Stimulated activated CD8-positive, alpha-beta memory T cell treated with anti-CD3 and anti-CD28 coated beads, Interleukin-12 subunit alpha, Interleukin-12 subunit beta, amount 100 ng/mL, for 4 hours (primary cell): Measurements from ENCODE around the gene COL5A2.

Source experiments
- DNase-seq: peaks from one replicate; pipeline ENCODE4 v3.0.0-alpha.2; 2020; ENCODE audit warnings: low read depth

The COL5A2 gene

DNA sequence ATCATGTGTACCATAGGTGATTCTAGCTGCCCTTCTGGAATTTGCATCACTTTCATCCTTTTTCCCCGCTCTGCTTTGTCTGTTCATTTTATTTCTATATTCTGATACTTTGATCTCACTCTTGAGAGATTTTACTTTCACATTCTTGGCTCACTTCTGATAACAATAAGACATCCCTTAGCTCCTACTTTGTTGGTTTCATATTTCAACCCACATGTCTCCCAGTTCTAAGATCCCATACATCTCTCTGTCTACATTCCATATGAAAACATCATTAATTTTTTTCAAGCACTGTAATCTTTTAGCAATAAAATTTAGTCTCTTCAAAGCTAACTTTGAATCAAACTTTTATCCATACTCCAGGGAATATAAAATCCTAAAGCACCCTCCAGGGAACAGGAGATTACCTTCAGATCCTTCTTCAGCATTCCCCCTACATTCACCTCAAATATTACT lies 129.8 kb downstream of the COL5A2 start:
- DNase-seq: no peak

DNA sequence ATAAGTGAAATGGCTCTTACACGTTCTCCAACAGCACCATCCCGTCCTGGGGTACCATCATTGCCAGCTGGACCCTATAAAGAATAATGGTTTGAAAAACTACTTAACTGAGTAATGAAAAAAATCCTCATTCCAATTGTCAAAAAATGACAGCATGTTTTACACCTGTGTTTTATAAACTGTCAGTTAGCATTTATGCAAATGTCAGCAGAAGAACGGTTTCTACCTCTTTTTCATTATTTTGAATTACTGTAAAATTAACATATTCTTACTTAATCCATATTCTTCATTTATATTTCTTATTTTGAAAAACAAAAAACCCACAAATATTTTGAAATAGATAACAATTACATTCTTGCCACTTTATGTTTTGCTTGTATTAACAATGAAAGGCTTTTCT lies 131.4 kb downstream of the COL5A2 start:
- DNase-seq: no peak

DNA sequence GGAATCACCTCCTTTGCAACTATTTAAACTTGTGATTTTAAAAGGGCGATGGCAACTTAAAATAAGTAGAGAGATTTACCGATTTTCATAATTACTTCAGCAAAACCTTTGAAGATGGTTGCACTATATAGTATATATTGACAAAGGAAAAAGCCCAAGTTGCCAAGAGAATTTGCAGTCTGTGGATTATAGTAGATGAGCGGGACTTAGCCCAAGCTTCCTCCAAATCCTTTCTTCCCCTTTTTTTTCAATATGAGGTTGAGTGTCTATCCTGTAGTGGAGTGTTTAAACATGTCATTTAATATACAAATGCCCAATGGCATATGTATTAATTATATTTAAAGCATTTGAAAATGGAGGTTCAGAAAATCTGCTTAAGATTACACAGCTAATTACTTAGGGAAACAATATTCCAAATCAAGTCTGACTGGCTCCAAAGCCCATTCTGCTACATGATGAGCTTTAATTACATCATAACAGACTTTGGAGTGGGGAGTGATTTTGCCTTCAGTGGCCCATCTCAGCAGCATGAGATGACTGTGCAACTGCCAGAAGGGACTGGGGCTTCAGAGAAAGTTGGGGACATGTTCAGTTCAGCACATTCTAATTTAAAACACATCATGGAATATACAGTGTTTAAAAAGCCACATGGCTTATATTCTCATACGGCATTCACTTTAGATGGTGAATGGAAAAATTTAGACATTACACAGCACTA lies 132.2 kb downstream of the COL5A2 start:
- no peak for DNase-seq

DNA sequence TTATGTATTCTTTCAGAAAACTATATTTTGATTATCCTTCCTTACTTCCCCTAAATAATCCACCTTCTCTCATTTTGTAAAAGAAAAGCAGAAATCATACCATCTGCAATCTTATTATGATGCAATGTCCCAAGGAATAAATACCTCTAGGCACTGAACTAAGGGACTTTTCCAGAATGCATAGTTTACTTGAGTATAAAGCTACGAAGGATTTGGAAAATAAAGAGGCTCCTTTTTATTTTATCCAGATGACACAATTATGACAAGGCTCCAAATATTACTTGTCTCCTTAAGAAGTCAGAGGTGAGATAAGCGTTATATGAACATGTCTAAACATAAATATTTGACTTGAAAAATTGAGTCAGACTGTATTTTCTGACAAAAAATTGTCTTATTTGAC lies 133.2 kb downstream of the COL5A2 start:
- no peak for DNase-seq

GRCh38 chr2:189045836-189046235 lies 133.7 kb downstream of the COL5A2 start:
- DNase-seq: no peak

DNA sequence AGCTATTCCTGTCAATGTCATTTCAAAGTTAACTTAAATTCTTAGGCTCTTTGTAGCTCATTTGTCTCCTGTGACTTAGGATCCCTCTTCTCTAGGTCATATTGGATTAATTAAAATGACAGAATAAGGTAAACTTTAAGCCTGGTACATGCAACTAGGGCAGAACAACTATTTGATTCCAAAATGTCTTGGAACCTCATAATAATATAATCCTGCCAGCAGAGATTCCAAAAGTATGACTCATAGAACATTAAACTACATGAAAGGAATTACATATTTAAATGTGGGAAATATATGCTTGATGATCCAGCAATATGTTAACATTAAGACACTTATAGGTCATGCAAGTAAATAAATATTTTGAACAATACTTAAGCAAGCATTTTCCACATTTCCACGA lies 142.0 kb downstream of the COL5A2 start:
- DNase-seq: no peak

GRCh38 chr2:189024901-189025618 lies 154.5 kb downstream of the COL5A2 start:
- no peak for DNase-seq

DNA sequence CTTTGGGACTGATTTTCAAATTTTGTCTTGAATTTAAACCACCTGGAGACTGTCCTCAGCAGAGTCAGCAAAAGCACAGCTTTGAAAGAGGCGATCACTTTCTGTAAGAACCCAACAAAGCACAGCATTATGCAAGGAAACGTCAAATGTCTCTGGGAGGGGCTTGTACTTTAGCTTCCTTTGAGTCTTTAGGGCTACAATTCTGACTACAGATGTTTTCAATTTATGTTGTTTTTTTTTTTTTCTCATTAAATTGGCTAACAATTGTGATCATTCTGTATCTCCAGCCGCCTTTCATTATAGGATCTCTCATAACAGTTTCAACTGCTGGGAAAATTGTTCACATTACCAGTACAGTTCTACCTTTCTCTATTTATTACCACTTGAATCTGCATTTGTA lies 157.1 kb downstream of the COL5A2 start:
- no peak for DNase-seq

GRCh38 chr2:189022053-189022481 lies 157.5 kb downstream of the COL5A2 start:
- DNase-seq: no peak

DNA sequence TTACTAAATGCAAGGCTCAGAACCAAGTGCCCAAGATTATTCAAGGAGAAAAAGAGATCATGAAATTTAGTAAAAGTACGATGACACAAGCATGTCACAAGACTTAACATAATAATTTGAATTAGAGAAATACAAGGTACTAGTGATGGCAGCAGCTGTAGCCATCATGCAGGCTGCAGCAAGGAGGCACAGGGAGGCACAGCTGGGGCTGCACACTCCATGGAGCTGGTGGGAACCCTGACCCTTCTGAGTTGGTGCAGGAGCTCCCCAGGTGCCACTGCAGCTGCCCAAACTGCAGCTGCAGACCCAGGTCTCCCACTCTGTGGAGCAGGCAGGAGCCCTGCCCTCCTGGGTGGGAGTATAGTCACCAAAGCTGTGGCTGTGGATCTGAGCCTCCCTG lies 159.4 kb downstream of the COL5A2 start:
- DNase-seq: no peak

GRCh38 chr2:189018631-189019030 lies 160.9 kb downstream of the COL5A2 start:
- no peak for DNase-seq

GRCh38 chr2:189016311-189016861 lies 163.2 kb downstream of the COL5A2 start:
- DNase-seq: no peak

DNA sequence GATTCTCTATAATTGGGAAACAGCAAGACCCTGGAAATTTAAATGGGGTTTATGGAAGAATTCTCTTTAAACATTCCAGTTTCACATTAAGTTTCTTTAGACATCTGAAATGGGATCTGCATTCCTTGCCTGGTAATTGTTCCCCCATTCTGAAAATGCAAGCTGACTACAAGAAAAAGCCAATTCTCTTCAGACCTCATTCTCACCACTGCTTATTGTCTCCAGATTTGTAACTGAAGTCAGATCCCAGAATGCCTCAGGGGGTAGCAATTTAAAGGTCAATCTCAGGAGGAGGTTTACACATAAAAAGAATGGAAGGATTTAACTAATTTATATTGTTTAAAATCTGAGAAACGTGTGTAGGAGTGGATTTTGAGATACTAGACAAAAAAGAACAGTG lies 164.2 kb downstream of the COL5A2 start:
- no peak for DNase-seq

GRCh38 chr2:189014449-189015138 lies 165.0 kb downstream of the COL5A2 start:
- DNase-seq: no peak

- DNase-seq: no peak
Measured at GRCh38 chr2:189013671-189014448, 165.7 kb downstream of the COL5A2 start.

GRCh38 chr2:189013031-189013430 lies 166.5 kb downstream of the COL5A2 start:
- no peak for DNase-seq

DNA sequence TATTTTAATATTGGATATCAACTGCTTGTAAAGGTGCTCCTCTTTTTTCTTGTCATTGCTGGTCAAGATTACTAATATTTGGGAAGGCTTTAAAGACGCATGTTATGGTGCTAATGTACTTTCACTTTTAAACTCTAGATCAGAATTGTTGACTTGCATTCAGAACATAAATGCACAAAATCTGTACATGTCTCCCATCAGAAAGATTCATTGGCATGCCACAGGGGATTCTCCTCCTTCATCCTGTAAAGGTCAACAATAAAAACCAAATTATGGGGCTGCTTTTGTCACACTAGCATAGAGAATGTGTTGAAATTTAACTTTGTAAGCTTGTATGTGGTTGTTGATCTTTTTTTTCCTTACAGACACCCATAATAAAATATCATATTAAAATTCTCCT lies 167.2 kb downstream of the COL5A2 start:
- DNase-seq: no peak

GRCh38 chr2:189010536-189010935 lies 169.0 kb downstream of the COL5A2 start:
- DNase-seq: no peak

DNA sequence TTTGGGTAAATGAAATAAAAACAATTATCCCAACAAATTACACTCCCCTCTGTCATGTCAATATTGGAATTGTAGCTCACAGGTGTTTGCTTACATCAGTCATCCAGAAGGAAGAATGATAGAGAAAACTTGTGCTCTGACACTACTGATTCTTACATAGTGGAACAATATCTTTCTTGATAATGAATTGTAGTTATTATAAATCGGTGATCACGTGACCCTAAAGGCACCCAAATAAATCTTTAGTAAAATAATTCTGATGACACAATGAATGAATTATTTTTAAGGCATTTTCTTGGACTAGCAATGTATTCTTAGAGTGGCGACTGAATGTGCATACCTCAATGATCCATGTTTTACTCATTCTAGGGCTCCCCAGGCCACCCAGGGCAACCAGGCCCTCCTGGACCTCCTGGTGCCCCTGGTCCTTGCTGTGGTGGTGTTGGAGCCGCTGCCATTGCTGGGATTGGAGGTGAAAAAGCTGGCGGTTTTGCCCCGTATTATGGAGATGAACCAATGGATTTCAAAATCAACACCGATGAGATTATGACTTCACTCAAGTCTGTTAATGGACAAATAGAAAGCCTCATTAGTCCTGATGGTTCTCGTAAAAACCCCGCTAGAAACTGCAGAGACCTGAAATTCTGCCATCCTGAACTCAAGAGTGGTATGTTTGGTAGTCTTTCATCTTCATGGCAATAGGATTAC lies 170.9 kb downstream of the COL5A2 start:
- no peak for DNase-seq

- no peak for DNase-seq
Measured at GRCh38 chr2:189002079-189002478, 177.5 kb downstream of the COL5A2 start.

DNA sequence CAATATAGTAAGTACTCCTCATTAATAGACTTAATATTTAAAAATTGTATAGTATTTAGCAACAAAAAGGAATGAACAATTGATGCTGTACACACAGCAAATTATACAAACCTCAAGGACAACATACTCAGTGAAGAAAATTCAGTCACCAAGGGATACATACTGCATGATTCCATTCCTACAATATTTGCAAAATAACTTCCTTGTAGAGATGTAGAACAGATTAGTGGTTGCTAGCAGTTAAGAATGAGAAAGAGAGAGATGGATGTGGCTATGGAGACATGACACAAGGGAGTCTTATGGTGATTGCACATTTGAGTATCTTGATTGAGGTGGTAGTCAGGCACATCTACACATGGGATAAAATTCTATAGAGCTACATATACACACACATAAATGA lies 179.3 kb downstream of the COL5A2 start:
- DNase-seq: no peak
